NB4 (cell line): ENCODE results near the gene LYRM2.

Source experiments
- DNase-seq: peaks from one replicate; pipeline ENCODE4 v3.0.0; 2010; ENCODE audit warnings: low read depth
- H3K4me3 ChIP-seq: one replicate; pipeline ENCODE4 v1.5.1; 2011; ENCODE audit warnings: mild to moderate bottlenecking, low read depth, low read length, moderate library complexity
- CTCF ChIP-seq: IDR thresholded peaks from one replicate; pipeline ENCODE4 v1.5.1; 2012; ENCODE audit warnings: low read depth, low read length
- MAX ChIP-seq: IDR thresholded peaks from 2 replicates; pipeline ENCODE4 v1.6.1; 2011; ENCODE audit warnings: low read depth, low read length
- MYC ChIP-seq: IDR thresholded peaks from 2 replicates; pipeline ENCODE4 v1.6.1; 2011; ENCODE audit warnings: low read depth, low read length
- POLR2A ChIP-seq: IDR thresholded peaks from 2 replicates; pipeline ENCODE4 v1.6.1; 2011; ENCODE audit warnings: mild to moderate bottlenecking; ENCODE audit not compliant: insufficient read length; ENCODE audit errors: extremely low read depth

LYRM2 gene

GRCh38 chr6:89657445-89658158 is 19.1 kb upstream of the LYRM2 start:
- DNase-seq, result no peak
- no peak for TF ChIP-seq MYC
- no peak for TF ChIP-seq POLR2A
- TF ChIP-seq MAX, result no peak
- TF ChIP-seq CTCF, result no peak
- H3K4me3 ChIP-seq, result no peak overlapping the region

GRCh38 chr6:89655122-89655521 is 16.6 kb upstream of the LYRM2 start:
- TF ChIP-seq POLR2A (no peak), MAX (no peak), CTCF (no peak), MYC (no peak)
- DNase-seq, result no peak
- no peak overlapping the region for H3K4me3 ChIP-seq

- no peak for TF ChIP-seq MYC
- TF ChIP-seq POLR2A, result no peak
- TF ChIP-seq CTCF, result no peak
- TF ChIP-seq MAX, result no peak
- H3K4me3 ChIP-seq, result no peak overlapping the region
- no peak for DNase-seq
These were observed 12.0 kb upstream of the LYRM2 start for GRCh38 chr6:89650579-89650978.

- no peak overlapping the region for H3K4me3 ChIP-seq
- no peak for DNase-seq
- TF ChIP-seq MYC, result no peak
- TF ChIP-seq POLR2A, result no peak
- no peak for TF ChIP-seq CTCF
- no peak for TF ChIP-seq MAX
These were observed 11.1 kb upstream of the LYRM2 start for GRCh38 chr6:89649682-89650081.

GRCh38 chr6:89644864-89645263 is 6.3 kb upstream of the LYRM2 start:
- H3K4me3 ChIP-seq, result no peak overlapping the region
- no peak for TF ChIP-seq MAX
- TF ChIP-seq POLR2A, result no peak
- TF ChIP-seq CTCF, result no peak
- TF ChIP-seq MYC, result no peak
- no peak for DNase-seq
